Lower leg skin (tissue), 4 donors: ENCODE measurements around the gene SREBF1. TPM values are rescaled to one million over a fixed set of nuclear protein-coding genes. Genes with fewer than 3 reads are reported as not detected.

Source experiments
- DNase-seq, 2 donors: peaks; one replicate each; pipeline ENCODE4 v3.0.0-alpha.2; 2019; ENCODE audit warnings: low spot score in 2 of 2
- H3K4me3 ChIP-seq: fragments of 200-600 bp; sonication (generic); 2 replicates; pipeline ENCODE4 v1.5.1; 2017; ENCODE audit warnings: mild to moderate bottlenecking, low read depth; ENCODE audit not compliant: poor library complexity, severe bottlenecking
- CTCF ChIP-seq, 3 donors: fragments of 450-650 bp; IDR thresholded peaks; one replicate each; pipeline ENCODE4 v1.5.1; 2016; ENCODE audit warnings: antibody characterized with exemption in 3 of 3, mild to moderate bottlenecking in 3 of 3, moderate library complexity in 2 of 3
- POLR2A ChIP-seq, 2 donors: fragments of 450-650 bp; IDR thresholded peaks; one replicate each; pipeline ENCODE4 v1.6.1; 2016 to 2017; ENCODE audit warnings: antibody characterized with exemption in 2 of 2, mild to moderate bottlenecking in 1 of 2, moderate library complexity in 1 of 2
- WGBS, 2 donors: methylation state at CpG; one replicate each; pipeline ENCODE4 v1.1.5; 2018; 5-methylcytosine and 5-hydroxymethylcytosine counted together
- intact Hi-C: fragments of 100-400 bp; cut with DNase I; formaldehyde crosslinking; loops from one replicate; pipeline ENCODE4 v1.15.0; 2023; ENCODE audit warnings: low total_unique reads
- total RNA-seq, 4 donors: library from RNA; depleted of rRNA; stranded (reverse); fragments of >200 nt; gene quantifications; one replicate each; pipeline ENCODE4 v1.1.0, GENCODE V29; 2016

Gene SREBF1
- total RNA-seq, 4 donors from 2014 or later = 54.3 to 146 (median 102) TPM

- H3K4me3 ChIP-seq = no peak overlapping the region
- TF ChIP-seq POLR2A (IDR thresholded peaks at IDR 0.05) = no peak
- no peak for TF ChIP-seq CTCF (IDR thresholded peaks at IDR 0.05)
- 75 to 90% methylated on average over 2 of the region's 2 CpGs for WGBS, 2 donors
- no peak for DNase-seq
- intact Hi-C loops = no loop called here
Observed at GRCh38 chr17:17856386-17856785, 19.6 kb upstream of the SREBF1 start.

- TF ChIP-seq CTCF (IDR thresholded peaks at IDR 0.05) (no peak), POLR2A (IDR thresholded peaks at IDR 0.05) (no peak)
- no peak overlapping the region for H3K4me3 ChIP-seq
- intact Hi-C loops = loop anchor here (2.0 kb wide), 1 partner anchor 41 kb away; no protein-coding TSS in a partner anchor
- no peak for DNase-seq
- WGBS, 2 donors = 50 to 53% methylated on average over 3 of the region's 3 CpGs
Observed at GRCh38 chr17:17855976-17856375, 19.2 kb upstream of the SREBF1 start.

GRCh38 chr17:17853811-17854447, 17.1 kb upstream of the SREBF1 start:
- no peak overlapping the region for H3K4me3 ChIP-seq
- TF ChIP-seq CTCF (IDR thresholded peaks at IDR 0.05) (no peak), POLR2A (IDR thresholded peaks at IDR 0.05) (no peak)
- intact Hi-C loops = loop anchor here (2.0 kb wide), 1 partner anchor 39 kb away; no protein-coding TSS in a partner anchor
- WGBS, 2 donors = 87 to 90% methylated on average over 8 of the region's 8 CpGs
- no peak for DNase-seq

- no peak for DNase-seq
- WGBS, 2 donors = 80 to 81% methylated on average over 3 of the region's 3 CpGs
- no peak overlapping the region for H3K4me3 ChIP-seq
- TF ChIP-seq CTCF (IDR thresholded peaks at IDR 0.05) (no peak), POLR2A (IDR thresholded peaks at IDR 0.05) (no peak)
- intact Hi-C loops = no loop called here
Observed at GRCh38 chr17:17852930-17853329, 16.1 kb upstream of the SREBF1 start.

- no peak for DNase-seq
- intact Hi-C loops = no loop called here
- TF ChIP-seq CTCF (IDR thresholded peaks at IDR 0.05) (no peak), POLR2A (IDR thresholded peaks at IDR 0.05) (no peak)
- no peak overlapping the region for H3K4me3 ChIP-seq
- WGBS, 2 donors = 79 to 85% methylated on average over 21 of the region's 21 CpGs
Observed at GRCh38 chr17:17851103-17852002, 14.6 kb upstream of the SREBF1 start.
